Activated naive CD8-positive, alpha-beta T cell (primary cell): ENCODE results near the gene PC.

ENCODE experiments used
- H3K27ac Mint-ChIP-seq: one replicate; pipeline ENCODE4 v1.8.0; 2021; ENCODE audit warnings: mixed read lengths
- H3K27me3 Mint-ChIP-seq: one replicate; pipeline ENCODE4 v1.8.0; 2021; ENCODE audit warnings: mixed read lengths
- H3K36me3 Mint-ChIP-seq: one replicate; pipeline ENCODE4 v1.8.0; 2021; ENCODE audit warnings: mixed read lengths
- H3K4me1 Mint-ChIP-seq: one replicate; pipeline ENCODE4 v1.8.0; 2021; ENCODE audit warnings: low read depth, mixed read lengths
- H3K4me3 Mint-ChIP-seq: one replicate; pipeline ENCODE4 v1.8.0; 2021; ENCODE audit warnings: mild to moderate bottlenecking, mixed read lengths
- H3K9me3 Mint-ChIP-seq: one replicate; pipeline ENCODE4 v1.8.0; 2021; ENCODE audit warnings: low read depth, mixed read lengths

Gene PC

DNA sequence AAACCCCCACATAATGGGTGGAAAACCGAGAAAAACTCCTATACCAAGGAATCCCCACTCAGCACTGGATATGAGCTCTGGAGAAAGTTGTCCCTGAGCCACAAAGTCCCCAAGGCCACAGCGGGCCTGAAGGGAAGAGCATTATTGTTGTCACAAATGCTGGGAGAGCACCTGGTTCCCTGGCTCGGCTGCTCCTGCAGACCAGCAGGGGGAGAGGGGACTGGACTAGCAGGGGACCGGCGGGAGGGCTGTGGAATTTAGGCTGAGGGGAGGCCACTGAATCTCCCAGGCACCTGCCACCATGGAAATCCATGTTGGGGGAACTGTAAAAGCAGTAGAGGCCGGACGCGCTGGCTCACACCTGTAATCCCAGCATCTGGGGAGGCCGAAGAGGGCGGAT is 7.0 kb downstream of the PC start:
- Mint-ChIP-seq H3K4me1 (peaks cover 2% of the 10 kb centered on the region), H3K36me3 (no peaks in the 10 kb centered on the region), H3K9me3 (no peaks in the 10 kb centered on the region), H3K27me3 (no peaks in the 10 kb centered on the region), H3K27ac (no peak overlapping the region), H3K4me3 (no peak overlapping the region)

DNA sequence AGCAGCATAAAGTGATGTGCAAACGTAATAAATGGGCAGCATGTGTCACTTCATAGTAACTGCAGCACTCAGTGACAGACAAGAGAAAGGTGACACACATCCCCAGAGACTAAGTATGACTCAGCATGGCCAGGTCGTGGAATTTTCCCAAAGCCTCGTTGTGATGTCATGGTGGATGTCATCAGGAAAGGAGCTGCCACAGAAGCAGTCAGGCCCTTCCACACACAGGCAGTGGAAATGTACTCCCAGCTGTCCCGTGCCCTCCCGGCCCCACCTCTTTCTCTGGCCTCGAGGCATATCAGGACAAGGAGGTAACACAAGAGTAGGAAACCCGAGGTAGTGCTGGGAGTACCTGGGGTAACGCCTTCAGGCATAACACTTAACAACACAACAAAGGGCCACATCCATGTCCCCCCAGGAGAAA is 8.1 kb downstream of the PC start:
- H3K36me3 Mint-ChIP-seq, result no peaks in the 10 kb centered on the region
- H3K4me3 Mint-ChIP-seq, result no peak overlapping the region
- no peak overlapping the region for H3K27ac Mint-ChIP-seq
- H3K27me3 Mint-ChIP-seq, result no peaks in the 10 kb centered on the region
- H3K4me1 Mint-ChIP-seq, result peaks cover 2% of the 10 kb centered on the region
- H3K9me3 Mint-ChIP-seq, result no peaks in the 10 kb centered on the region

DNA sequence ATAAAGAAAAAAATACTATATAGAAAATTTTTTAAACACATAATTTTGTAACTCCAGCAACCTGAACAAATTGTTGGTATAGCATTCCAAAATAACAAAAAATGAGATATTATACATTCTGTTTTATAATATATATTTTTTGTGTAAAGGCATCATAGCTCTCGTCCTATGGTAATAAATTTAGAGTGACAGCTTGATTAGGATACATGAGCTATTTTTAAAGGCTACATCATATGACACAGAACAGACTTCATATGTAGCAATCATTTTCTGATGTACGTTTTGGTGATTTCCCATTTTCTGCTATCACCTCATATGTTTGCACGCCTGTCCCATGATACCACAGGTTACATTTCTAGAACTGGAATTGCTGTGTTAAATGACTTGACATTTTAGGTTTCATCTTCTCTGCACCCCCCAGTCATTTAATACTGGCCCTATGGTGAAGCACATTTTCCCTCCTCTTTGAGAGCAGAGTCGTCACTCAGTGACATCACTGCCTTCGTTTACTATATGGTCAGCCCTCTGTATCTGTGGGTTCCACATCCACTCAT is 19.5 kb downstream of the PC start:
- no peaks in the 10 kb centered on the region for H3K36me3 Mint-ChIP-seq
- no peaks in the 10 kb centered on the region for H3K9me3 Mint-ChIP-seq
- H3K27ac Mint-ChIP-seq, result no peak overlapping the region
- H3K27me3 Mint-ChIP-seq, result no peaks in the 10 kb centered on the region
- no peaks in the 10 kb centered on the region for H3K4me1 Mint-ChIP-seq
- H3K4me3 Mint-ChIP-seq, result no peak overlapping the region

DNA sequence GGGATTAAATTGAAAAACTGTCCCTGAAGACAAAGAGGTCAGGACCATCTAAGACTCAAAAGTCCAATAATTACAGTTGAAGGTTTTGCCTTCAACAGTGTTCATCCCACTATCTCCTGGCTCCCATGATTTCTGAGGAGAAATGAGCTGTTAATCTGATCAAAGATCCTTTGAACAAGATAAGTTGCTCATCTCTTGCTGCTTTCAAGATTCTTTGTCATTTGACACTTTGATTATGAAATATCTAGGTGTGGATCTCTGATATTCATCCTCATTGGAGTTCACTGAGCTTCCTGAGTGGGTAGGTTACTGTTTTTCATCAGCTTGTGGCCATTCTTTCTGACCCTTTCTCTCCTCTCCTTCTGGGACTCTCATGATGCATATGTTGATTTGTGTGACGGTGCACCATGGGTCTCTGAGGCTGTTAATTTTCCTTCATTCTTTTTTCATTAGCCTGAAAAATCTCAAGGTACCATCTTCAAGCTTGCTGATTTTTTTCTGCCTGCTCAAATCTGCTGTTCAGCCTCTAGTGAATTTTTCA is 20.9 kb downstream of the PC start:
- no peaks in the 10 kb centered on the region for H3K36me3 Mint-ChIP-seq
- H3K4me3 Mint-ChIP-seq, result no peak overlapping the region
- no peaks in the 10 kb centered on the region for H3K9me3 Mint-ChIP-seq
- H3K4me1 Mint-ChIP-seq, result no peaks in the 10 kb centered on the region
- no peak overlapping the region for H3K27ac Mint-ChIP-seq
- H3K27me3 Mint-ChIP-seq, result no peaks in the 10 kb centered on the region

DNA sequence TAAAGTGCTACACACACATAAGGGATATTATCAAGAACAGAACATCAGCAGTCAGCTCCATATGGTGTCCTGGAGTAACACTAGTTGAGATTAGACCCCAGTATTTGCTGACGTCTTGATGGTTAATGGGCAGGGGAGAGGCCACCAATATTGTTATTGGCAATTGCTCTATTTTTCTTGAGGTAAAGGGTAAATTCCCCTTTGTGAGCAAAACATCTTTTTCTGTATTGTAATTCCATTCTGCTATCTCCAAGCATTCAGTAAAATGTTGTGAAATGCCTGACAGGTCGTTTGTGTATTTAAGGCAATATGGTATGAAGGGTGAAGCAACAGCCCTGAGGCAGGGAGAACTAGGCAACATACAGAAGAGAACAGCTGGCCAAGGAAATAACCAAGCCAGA is 21.9 kb downstream of the PC start:
- H3K36me3 Mint-ChIP-seq, result no peaks in the 10 kb centered on the region
- no peaks in the 10 kb centered on the region for H3K27me3 Mint-ChIP-seq
- H3K4me1 Mint-ChIP-seq, result no peaks in the 10 kb centered on the region
- H3K27ac Mint-ChIP-seq, result no peak overlapping the region
- no peak overlapping the region for H3K4me3 Mint-ChIP-seq
- H3K9me3 Mint-ChIP-seq, result no peaks in the 10 kb centered on the region

DNA sequence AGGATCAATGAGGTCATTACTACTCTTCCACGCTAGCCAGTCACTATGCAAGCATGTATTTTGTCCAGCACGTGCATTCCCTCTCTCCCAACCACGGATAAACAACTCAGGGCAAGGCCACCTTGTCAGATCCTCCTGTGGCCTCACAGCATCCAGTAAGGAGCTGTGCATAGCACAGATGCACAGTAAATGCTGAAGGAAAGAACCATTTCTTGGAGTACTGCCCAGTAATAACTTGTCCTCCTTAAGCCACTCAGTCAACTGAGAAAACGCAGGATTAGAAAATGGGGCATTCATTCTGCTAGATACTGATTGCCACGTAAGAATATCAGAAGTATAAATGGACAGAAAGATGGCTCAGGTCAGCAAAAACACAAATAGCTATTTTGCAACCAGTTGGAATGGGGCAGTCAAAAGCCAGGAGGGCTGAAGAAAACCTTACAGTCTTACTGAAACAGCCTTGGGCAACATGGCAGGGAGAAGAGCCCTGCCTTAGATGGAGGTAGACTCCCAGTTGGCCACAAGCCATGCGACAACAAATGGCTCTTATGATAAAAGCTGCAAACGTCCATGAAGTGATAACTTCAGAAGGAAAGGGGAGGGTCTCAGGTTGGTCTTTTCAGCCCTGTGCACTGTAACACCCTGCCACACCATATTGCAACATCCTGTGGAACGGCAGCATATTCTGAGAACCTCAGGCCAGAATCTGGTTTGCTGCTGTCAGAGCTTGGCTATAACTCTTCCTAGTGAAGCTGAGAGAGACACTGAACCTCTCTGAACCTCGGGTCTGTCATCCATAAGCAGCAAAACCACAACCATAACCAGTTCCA is 23.0 kb downstream of the PC start:
- no peaks in the 10 kb centered on the region for H3K36me3 Mint-ChIP-seq
- H3K9me3 Mint-ChIP-seq, result no peaks in the 10 kb centered on the region
- H3K27ac Mint-ChIP-seq, result no peak overlapping the region
- H3K27me3 Mint-ChIP-seq, result no peaks in the 10 kb centered on the region
- no peak overlapping the region for H3K4me3 Mint-ChIP-seq
- no peaks in the 10 kb centered on the region for H3K4me1 Mint-ChIP-seq

DNA sequence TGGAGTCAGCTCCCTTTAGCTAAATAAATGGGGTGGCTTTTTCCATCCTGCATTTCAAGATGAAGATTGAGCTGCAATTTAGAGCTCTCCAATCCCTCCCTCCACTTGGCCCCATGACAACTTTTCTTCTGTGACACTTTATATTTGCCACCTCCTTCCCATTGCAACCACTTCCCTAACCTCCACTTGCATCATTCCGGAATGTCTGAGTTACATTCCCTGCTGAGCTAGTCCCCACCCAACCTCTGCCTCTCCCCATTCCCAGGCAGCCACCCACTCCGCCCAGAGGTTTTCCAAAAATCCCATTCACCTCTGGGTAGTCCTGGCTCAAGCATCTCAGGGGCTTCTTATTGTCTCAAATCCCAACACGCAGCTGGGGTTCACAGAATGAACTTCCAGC is 24.7 kb downstream of the PC start:
- Mint-ChIP-seq H3K27me3 (no peaks in the 10 kb centered on the region), H3K9me3 (no peaks in the 10 kb centered on the region), H3K36me3 (no peaks in the 10 kb centered on the region), H3K4me3 (no peak overlapping the region), H3K27ac (no peak overlapping the region), H3K4me1 (no peaks in the 10 kb centered on the region)

DNA sequence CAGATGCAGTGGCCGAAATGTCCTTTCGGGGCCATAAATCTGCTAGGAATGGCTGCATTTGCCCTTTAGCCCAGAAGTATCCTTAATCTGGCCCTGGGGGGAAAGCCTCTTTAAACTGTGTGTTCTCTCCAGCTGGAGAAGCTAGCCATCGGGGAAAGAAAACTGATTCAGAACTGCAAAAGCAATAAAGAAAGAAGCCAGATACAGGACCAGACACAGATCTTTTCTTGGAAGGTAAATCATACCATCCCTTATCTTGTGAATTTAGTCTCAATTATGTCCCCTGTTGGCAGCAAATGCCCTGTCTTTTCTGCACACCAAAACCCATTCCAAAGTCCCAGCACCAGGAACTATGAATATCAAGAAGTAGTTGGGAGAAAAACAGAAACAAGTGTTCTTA is 25.6 kb downstream of the PC start:
- Mint-ChIP-seq H3K36me3 (peaks cover 2% of the 10 kb centered on the region), H3K27me3 (no peaks in the 10 kb centered on the region)

DNA sequence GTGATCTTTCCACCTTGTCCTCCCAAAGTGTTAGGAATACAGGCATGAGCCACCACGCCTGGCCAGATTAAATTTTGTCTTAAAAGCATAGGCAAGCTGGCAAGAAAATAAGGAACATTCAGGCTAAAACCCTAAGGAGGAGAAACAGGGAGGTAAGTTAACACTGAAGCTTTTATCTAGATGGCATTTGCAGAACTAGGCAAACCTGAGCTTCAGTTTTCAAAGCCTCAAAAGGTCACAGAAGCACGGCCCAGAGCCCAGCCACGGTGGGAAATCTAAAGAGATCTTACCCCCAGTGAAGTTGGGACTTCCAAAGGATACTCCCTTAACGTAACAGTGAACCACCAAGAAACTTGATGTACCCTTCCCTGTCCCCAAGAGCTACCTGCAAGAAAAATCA is 28.4 kb downstream of the PC start:
- H3K4me3 Mint-ChIP-seq, result no peak overlapping the region
- H3K27me3 Mint-ChIP-seq, result no peaks in the 10 kb centered on the region
- H3K36me3 Mint-ChIP-seq, result peaks cover 3% of the 10 kb centered on the region
- no peaks in the 10 kb centered on the region for H3K9me3 Mint-ChIP-seq
- no peaks in the 10 kb centered on the region for H3K4me1 Mint-ChIP-seq
- H3K27ac Mint-ChIP-seq, result no peak overlapping the region

More for the DNA sequence above, 25.6 kb downstream of the PC start:
- H3K9me3 Mint-ChIP-seq, result no peaks in the 10 kb centered on the region
- H3K4me3 Mint-ChIP-seq, result no peak overlapping the region
- no peak overlapping the region for H3K27ac Mint-ChIP-seq
- H3K4me1 Mint-ChIP-seq, result no peaks in the 10 kb centered on the region

DNA sequence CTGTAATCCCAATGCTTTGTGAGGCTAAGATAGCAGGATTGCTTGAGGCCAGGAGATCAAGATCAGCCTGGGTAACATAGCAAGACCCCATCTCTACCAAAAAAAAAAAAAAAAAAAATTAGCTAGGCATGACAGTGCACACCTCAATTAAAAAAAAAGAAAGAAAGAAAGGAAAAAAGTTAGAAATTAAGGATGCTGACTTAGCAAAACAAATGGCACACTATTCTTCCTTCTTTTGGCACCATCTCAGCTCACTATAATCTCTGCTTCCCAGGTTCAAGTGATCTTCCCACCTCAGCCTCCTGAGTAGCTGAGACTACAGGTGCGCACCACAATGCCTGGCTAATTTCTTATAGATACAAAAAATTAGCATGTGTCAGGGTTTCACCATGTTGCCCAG is 33.9 kb downstream of the PC start:
- Mint-ChIP-seq H3K27ac (no peak overlapping the region), H3K4me1 (no peaks in the 10 kb centered on the region), H3K36me3 (peaks cover 5% of the 10 kb centered on the region)

DNA sequence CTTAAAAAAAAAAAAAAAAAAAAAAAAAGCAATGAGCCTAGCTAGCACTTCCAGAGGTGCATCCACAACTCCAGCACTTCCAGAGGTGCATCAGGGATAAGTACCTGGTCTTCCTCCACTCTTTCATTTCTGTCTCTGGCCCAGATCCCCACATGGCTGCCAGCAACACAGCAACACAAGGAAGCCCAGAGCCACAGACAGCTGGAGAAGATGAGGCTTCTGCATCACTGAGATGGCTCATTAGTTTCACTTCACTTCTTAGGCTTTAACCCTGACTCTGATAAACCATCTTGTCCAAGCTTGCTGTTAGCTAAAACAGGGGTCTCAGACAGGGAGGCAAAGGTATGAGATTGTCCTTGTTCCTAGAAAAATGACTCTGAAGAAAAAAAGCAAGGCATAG is 35.6 kb downstream of the PC start:
- Mint-ChIP-seq H3K27ac (no peak overlapping the region), H3K27me3 (peaks cover 2% of the 10 kb centered on the region), H3K36me3 (peaks cover 3% of the 10 kb centered on the region), H3K9me3 (no peaks in the 10 kb centered on the region), H3K4me3 (no peak overlapping the region), H3K4me1 (no peaks in the 10 kb centered on the region)

More for the DNA sequence above, 33.9 kb downstream of the PC start:
- Mint-ChIP-seq H3K27me3 (peaks cover 2% of the 10 kb centered on the region), H3K9me3 (no peaks in the 10 kb centered on the region), H3K4me3 (no peak overlapping the region)

DNA sequence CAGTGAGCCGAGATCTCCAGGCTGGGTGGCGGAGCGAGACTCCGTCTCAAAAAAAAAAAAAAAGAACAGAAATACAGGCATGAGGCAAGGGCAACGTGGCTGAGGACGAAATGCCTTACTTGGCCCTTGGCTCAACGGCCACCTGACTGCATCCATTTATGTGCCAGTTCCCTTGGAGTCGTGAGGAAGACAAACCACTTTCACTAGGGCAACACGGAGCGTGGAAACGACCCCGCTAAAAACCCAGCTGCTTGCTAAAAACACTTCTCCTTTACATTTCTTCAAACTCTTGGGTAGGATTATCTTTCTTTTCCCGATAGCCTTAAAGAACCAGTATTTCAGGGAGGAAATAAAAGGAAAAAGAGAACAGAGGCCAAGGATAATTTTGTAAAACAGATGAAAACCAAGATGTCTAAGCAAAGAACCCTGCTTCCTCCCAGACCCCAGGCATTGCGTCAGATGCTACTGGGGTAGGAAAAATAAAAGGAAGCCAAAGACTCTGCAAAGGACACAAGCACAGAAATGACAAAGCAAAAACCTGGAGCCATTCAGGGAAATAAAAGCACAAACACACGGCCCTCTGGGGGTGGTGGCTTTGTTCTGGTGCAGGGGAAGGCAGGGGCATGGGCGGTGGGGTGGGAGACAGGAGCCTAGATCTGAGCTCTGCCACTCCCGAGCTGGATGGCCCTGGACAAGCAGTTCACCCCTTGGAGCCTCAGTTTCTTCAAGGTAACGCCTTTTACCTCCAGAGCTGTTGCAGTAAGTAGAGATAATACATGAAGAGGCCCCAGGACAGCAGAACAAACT is 37.0 kb downstream of the PC start:
- H3K27me3 Mint-ChIP-seq, result peaks cover 2% of the 10 kb centered on the region
- H3K9me3 Mint-ChIP-seq, result no peaks in the 10 kb centered on the region
- H3K27ac Mint-ChIP-seq, result no peak overlapping the region
- H3K36me3 Mint-ChIP-seq, result peaks cover 3% of the 10 kb centered on the region
- no peak overlapping the region for H3K4me3 Mint-ChIP-seq
- no peaks in the 10 kb centered on the region for H3K4me1 Mint-ChIP-seq

DNA sequence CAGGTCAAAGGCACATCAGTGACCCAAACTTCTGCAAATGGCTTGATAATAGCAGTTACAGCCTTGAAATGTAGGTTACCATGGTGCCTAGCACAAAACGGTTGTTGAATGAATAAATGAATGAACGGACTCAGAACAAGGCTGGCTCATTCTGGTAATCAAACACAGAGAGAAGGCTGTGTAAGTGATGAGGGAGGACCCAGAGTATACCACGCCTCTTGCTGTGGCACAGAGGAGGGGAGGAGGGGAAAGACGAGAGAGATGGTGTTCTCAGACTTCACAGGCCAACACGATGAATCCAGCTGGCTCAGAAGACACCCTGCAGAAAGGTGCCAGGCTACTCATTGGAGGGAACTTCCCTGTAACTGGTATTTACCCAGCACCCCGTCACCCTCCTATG is 38.3 kb downstream of the PC start:
- no peaks in the 10 kb centered on the region for H3K9me3 Mint-ChIP-seq

DNA sequence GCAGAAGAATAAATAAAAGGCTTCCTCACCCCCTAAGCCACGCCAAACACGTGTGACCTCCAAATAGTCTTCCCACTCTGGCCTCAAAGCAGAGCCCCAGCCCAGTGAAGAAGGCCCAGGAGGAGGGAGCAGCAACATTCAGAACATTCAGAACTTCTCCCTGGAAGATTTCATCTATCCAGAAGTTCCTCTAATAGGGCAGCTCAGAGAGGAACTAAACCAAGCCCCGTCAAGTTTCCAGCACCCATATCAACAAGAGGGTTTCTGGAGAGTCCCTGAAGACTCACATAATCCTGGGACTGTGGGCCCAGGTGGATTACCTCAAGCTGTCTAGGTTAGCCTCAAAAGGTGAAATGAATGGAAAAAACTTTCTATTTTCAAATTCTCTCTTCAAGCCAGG is 39.4 kb downstream of the PC start:
- Mint-ChIP-seq H3K36me3 (no peaks in the 10 kb centered on the region), H3K4me1 (no peaks in the 10 kb centered on the region), H3K27ac (no peak overlapping the region), H3K27me3 (peaks cover 2% of the 10 kb centered on the region), H3K4me3 (no peak overlapping the region), H3K9me3 (no peaks in the 10 kb centered on the region)

More for the DNA sequence above, 38.3 kb downstream of the PC start:
- Mint-ChIP-seq H3K27me3 (peaks cover 2% of the 10 kb centered on the region), H3K36me3 (peaks cover 3% of the 10 kb centered on the region), H3K27ac (no peak overlapping the region), H3K4me1 (no peaks in the 10 kb centered on the region), H3K4me3 (no peak overlapping the region)

DNA sequence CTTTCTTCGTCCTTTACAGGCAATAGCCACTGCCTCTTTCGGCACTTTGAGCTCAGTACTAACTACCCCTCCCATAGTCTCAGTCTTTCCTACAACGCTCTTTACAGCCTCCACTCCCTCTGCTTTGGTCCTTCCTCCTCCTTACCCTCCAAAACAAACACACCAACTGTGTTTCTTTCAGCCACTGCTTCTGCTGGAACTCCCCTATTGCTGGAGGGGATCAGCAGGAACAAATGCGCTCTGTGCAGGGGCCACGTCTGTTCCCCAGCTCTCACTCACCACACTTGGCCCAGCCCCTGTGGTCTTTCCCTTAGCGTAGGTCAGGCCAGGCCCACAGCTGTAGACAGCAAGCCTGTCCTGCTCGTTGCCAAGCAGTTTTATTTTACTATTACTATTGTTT is 42.3 kb downstream of the PC start:
- peaks cover 2% of the 10 kb centered on the region for H3K27me3 Mint-ChIP-seq
- no peak overlapping the region for H3K27ac Mint-ChIP-seq
- no peaks in the 10 kb centered on the region for H3K9me3 Mint-ChIP-seq
- H3K4me3 Mint-ChIP-seq, result no peak overlapping the region
- H3K36me3 Mint-ChIP-seq, result no peaks in the 10 kb centered on the region
- H3K4me1 Mint-ChIP-seq, result no peaks in the 10 kb centered on the region
